Right cardiac atrium (tissue), 5 donors: ENCODE data around the gene SCAPER. TPM values are rescaled to one million over a fixed set of nuclear protein-coding genes. Genes with fewer than 3 reads are reported as not detected.

Experiments
- ATAC-seq, 2 donors: fragments of 200-7000 bp; cut with Tn5 transposase; one replicate each; pipeline versions ENCODE4 v1.8.0 to v1.9.1; 2020; ENCODE audit warnings: moderate library complexity in 2 of 2, mild to moderate bottlenecking in 1 of 2
- DNase-seq, 3 donors: peaks; one replicate each; pipeline ENCODE4 v3.0.0-alpha.2; 2020
- H3K27ac ChIP-seq: one replicate; pipeline ENCODE4 v1.5.1; 2013; ENCODE audit warnings: mild to moderate bottlenecking, low read length, control low read depth, moderate library complexity
- H3K27me3 ChIP-seq: one replicate; pipeline ENCODE4 v1.6.1; 2013; ENCODE audit not compliant: control insufficient read depth, insufficient read depth
- H3K4me1 ChIP-seq: one replicate; pipeline ENCODE4 v1.6.1; 2013; ENCODE audit warnings: low read length; ENCODE audit not compliant: control insufficient read depth, insufficient read depth
- H3K4me3 ChIP-seq: one replicate; pipeline ENCODE4 v1.5.1; 2013; ENCODE audit warnings: low read length, control low read depth
- H3K9me3 ChIP-seq: one replicate; pipeline ENCODE4 v1.6.1; 2013; ENCODE audit warnings: low read length; ENCODE audit not compliant: control insufficient read depth
- WGBS: extraction: QIAGEN DNeasy Blood & Tissue Kit; methylation state at CpG from one replicate; pipeline ENCODE4 v1.1.7; 2013; 5-methylcytosine and 5-hydroxymethylcytosine counted together
- intact Hi-C, 4 donors: fragments of 100-400 bp; cut with DNase I; formaldehyde crosslinking; loops; one replicate each; pipeline versions ENCODE4 v1.11.0 to v1.14.0; 2022 to 2023
- polyA plus RNA-seq: library from polyadenylated mRNA; stranded (reverse); fragments of 200-250 nt; gene quantifications from one replicate; pipeline ENCODE4 v1.2.3, GENCODE V29; 2013
- total RNA-seq, 4 donors: library from RNA; stranded (reverse); fragmentation: NEBNext Ultra II Directional; extraction: Animal tissue kit (Norgen Biotek cat#: 25700); gene quantifications; one replicate each; pipeline ENCODE4 v1.2.1, GENCODE V29; 2021
- donor health status: healthy with polysubstance abuse.
- donor health status: DM: no; HTN: yes; CAD: no.
- donor health status: DM: no; HTN: no; CAD: no.
- donor health status: DM: no; HTN: yes; CAD: no; lungs with severe emphysema.
- donor health status: DM: yes; HTN: yes; CAD: no.

SCAPER gene
- total and polyA plus RNA-seq, 5 donors: 16.3 to 43.5 (median 36.3) TPM

DNA sequence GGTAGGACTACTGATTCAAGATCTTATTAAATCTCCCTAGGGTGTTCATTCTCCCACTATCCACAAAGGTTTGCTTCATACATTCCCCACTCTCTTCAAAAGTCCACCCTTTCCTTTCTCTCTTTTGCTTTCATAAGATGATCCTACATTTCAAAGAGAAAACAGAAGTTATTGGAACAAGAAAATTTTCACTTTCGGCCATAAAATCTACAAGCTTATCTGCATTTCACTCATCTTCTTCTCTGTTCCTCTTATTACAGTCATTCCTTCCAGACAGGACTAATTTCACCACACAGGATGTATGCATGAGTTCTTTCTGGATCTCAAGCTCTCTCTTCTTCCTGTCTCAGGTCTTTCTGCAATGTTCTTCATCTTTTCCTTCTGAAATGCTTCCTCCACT lies 329.9 kb downstream of the SCAPER start:
- H3K9me3 ChIP-seq: no peaks in the 10 kb centered on the region
- ATAC-seq (no peak), DNase-seq (no peak)
- H3K27me3 ChIP-seq: no peaks in the 10 kb centered on the region
- peaks cover 13% of the 10 kb centered on the region for H3K4me1 ChIP-seq
- intact Hi-C loops: no loop called here
- H3K27ac ChIP-seq: no peak overlapping the region
- WGBS: 73% methylated on average over 1 of the region's 1 CpG
- H3K4me3 ChIP-seq: no peak overlapping the region

DNA sequence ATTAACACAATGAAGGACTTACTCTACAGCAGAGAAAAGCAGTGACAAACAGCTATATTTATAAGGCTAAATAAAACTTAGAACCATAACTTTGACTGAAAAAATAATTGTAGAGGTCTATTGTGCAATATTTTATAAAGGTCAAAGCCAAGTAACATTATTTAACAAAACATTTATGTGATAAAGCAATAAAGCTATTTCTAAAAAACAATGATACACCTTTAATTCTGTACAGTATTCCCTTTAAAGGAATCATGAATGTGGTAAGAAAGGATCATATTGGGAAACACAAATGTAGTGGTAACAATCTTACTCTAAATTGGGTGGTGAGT lies 332.2 kb downstream of the SCAPER start:
- ATAC-seq: no peak
- Histone ChIP-seq H3K9me3 (no peaks in the 10 kb centered on the region), H3K27me3 (no peaks in the 10 kb centered on the region), H3K4me1 (peaks cover 10% of the 10 kb centered on the region), H3K27ac (no peak overlapping the region), H3K4me3 (no peak overlapping the region)
- no peak for DNase-seq
- intact Hi-C loops: no loop called here

DNA sequence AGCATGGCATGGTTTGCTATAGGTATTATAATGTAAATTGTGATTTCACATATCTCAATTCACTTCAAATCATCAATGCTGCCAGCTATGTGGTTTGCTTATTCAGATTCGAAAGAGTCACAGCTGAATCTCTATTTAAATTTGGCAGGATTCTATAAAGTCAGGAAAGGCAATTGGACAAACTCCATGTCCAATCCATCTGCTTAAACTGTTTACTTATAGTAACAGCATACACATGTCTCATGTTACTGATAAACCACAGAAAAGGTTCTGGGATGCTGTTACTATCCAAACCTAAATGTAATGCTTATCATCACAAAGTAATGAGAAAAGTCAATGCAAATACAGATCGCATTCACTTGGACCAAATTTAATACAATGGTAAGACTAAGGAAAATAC lies 338.9 kb downstream of the SCAPER start:
- no peaks in the 10 kb centered on the region for H3K27me3 ChIP-seq
- intact Hi-C loops: no loop called here
- H3K27ac ChIP-seq: no peak overlapping the region
- DNase-seq (no peak), ATAC-seq (no peak)
- 70% methylated on average over 2 of the region's 2 CpGs for WGBS
- no peaks in the 10 kb centered on the region for H3K9me3 ChIP-seq
- no peak overlapping the region for H3K4me3 ChIP-seq
- no peaks in the 10 kb centered on the region for H3K4me1 ChIP-seq

DNA sequence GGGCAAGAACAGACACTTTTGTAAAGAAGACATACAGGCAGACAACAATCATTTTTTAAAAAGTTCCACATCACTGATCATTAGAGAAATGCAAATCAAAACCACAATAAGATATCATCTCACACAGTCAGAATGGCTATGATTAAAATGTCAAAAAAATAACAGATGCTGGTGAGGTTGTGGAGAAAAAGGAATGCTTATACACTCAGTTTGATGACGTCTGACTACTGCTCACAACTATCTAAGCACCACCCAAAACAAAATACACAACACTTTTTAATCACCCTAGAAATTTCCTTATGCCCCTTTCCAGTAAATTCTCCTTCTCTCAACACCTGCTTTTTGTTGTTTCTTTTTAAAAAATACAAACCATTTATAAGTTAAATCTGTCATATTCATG lies 339.8 kb downstream of the SCAPER start:
- no peaks in the 10 kb centered on the region for H3K27me3 ChIP-seq
- H3K4me3 ChIP-seq: no peak overlapping the region
- DNase-seq: no peak
- whole genome bisulfite sequencing: 73% methylated on average over 1 of the region's 1 CpG
- no peak overlapping the region for H3K27ac ChIP-seq
- no peak for ATAC-seq
- H3K9me3 ChIP-seq: no peaks in the 10 kb centered on the region
- H3K4me1 ChIP-seq: no peaks in the 10 kb centered on the region
- intact Hi-C loops: no loop called here

DNA sequence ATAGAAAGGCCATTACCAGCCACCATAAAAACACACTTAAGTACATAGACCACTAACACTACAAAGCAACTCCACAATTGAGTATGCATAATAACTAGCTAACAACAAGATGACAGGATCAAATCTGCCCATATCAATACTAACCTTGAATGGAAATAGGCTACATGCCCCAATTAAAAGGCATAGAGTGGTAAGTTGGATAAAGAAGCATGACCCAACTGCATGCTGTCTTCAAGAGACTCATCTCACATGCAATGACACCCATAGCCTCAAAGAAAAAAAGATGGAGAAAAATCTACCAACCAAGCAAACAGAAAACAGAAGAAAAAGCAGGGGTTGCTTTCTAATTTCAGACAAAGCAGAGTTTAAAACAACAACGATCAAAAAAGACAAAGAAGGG lies 349.9 kb downstream of the SCAPER start:
- Histone ChIP-seq H3K27me3 (no peaks in the 10 kb centered on the region), H3K4me1 (no peaks in the 10 kb centered on the region), H3K27ac (no peak overlapping the region), H3K4me3 (no peak overlapping the region), H3K9me3 (no peaks in the 10 kb centered on the region)
- intact Hi-C loops: no loop called here
- no peak for ATAC-seq
- 97% methylated on average over 1 of the region's 1 CpG for WGBS
- DNase-seq: no peak

DNA sequence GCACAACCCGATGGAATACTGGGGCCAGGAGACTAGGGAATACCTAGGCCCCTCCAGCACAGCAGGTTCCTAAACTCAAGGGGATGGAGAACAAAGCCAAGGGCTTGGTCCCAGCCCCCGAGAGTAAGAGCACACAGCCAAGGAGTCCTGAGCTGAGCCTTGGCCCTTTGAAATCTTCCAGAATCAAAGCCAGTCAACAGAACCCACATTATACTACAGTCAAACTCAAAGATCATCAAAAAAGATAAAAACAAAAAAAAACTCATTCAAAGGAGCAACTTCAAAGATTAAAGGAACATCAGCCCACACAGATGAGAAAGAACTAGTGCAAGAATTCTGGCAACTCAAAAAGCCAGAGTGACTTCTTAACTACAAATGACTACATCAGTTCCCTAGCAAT lies 351.6 kb downstream of the SCAPER start:
- WGBS: 91% methylated on average over 2 of the region's 2 CpGs
- DNase-seq (no peak), ATAC-seq (no peak)

DNA sequence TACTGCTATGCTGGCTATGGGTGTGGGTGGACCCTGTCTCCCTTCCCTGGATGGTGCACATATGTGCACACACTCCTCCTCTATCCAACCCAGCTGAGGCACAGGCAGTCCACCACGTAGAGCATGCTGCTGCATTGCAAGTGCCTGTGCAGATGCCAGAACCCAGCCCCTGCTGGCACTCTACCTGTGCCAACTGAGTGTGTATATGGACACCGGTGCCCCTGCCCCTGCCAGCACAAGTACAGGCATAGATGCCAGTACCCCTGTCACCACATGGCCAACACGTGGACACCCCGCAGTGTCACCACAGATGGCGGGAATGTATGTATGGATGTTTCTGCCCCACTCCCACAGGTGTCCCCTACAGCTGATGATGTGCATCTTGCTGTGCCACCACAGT lies 352.0 kb downstream of the SCAPER start:
- Histone ChIP-seq H3K9me3 (no peaks in the 10 kb centered on the region), H3K27me3 (no peaks in the 10 kb centered on the region), H3K4me1 (no peaks in the 10 kb centered on the region), H3K27ac (no peak overlapping the region), H3K4me3 (no peak overlapping the region)
- ATAC-seq (peak in 1 of 2 donors; percentile 19), DNase-seq (peak in 1 of 3 donors; percentile 29)
- intact Hi-C loops: no loop called here
- WGBS: 96% methylated on average over 5 of the region's 5 CpGs

More for the DNA sequence above, 351.6 kb downstream of the SCAPER start:
- no peaks in the 10 kb centered on the region for H3K4me1 ChIP-seq
- H3K9me3 ChIP-seq: no peaks in the 10 kb centered on the region
- no peak overlapping the region for H3K4me3 ChIP-seq
- no peaks in the 10 kb centered on the region for H3K27me3 ChIP-seq
- no peak overlapping the region for H3K27ac ChIP-seq
- intact Hi-C loops: no loop called here

DNA sequence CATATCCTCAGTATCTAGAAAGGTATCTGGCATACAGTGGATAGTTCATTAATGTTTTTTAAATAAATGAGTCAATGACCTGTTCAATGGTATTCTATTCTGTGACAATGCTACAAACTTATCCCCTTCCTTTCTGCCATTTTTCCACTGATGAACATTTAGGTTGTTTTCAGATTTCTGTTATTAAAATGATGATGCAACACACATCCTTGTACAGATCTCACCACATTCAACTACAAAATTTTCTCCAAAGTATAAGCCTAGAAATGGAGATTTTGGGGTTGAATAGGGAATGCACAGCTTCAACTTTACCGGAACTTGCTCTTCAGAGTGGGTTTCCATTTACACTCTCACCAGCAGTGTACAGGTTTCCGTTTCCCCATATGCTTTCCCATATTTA lies 358.3 kb downstream of the SCAPER start:
- Histone ChIP-seq H3K4me1 (no peaks in the 10 kb centered on the region), H3K27ac (no peak overlapping the region), H3K9me3 (no peaks in the 10 kb centered on the region), H3K4me3 (no peak overlapping the region), H3K27me3 (no peaks in the 10 kb centered on the region)
- no peak for DNase-seq
- intact Hi-C loops: no loop called here
- WGBS: 98% methylated on average over 2 of the region's 2 CpGs
- no peak for ATAC-seq

DNA sequence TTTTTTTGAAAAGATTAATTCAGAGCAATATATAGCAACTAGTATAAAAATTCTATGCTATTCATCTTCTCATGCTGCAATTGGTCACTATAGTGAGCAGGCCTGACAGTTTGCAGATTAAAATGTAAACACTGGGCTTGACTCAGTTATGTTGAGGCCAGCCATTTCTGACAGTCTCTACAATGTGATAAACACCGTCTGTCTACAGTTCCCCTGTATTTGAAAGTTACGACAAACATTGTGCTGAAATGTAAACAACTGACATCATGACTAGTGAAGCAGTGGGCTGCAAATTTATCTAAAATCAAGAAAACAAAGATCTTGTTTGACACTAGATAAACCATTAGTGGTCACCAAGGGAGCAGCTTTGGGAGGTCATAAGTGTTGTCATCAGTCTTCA lies 371.1 kb downstream of the SCAPER start:
- Histone ChIP-seq H3K27me3 (no peaks in the 10 kb centered on the region), H3K9me3 (no peaks in the 10 kb centered on the region), H3K27ac (no peak overlapping the region), H3K4me1 (no peaks in the 10 kb centered on the region), H3K4me3 (no peak overlapping the region)
- WGBS: 62% methylated on average over 2 of the region's 2 CpGs
- DNase-seq: no peak
- intact Hi-C loops: no loop called here
- ATAC-seq: no peak

DNA sequence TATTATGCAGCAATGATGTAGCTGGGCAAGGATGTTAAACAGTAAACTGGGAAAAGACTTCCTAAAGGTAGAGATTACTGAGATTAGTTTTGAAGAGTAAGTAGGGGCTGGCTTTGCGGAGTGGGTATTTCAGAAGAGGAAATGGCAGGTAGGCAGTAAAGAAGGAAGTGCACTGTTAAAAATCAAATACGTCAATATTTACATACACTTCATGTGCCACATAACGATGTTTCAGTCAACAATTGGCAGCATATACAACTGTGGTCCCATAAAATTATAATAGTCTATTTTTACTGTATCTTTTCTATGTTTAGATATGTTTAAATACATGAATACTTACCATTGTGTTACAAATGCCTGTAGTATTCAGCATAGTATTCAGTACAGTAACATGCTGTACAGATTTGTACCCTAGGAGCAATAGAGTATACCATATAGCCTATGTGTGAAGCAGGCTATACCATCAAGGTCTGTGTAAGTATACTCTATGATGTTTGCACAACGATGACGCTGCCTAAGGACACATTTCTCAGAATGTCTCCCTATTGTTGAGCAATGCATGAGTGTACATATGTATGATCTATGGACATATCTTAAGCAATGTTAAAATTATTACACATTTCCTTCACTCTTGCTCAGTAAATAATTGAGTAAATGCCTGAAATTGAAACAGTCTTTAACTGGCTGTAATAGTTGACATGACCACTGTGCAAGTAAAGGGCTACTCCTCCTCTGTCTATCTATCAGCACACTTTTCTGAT lies 371.9 kb downstream of the SCAPER start:
- H3K27ac ChIP-seq: no peak overlapping the region
- no peaks in the 10 kb centered on the region for H3K9me3 ChIP-seq
- intact Hi-C loops: no loop called here
- DNase-seq (no peak), ATAC-seq (no peak)
- 90% methylated on average over 5 of the region's 5 CpGs for WGBS
- H3K4me3 ChIP-seq: no peak overlapping the region
- H3K4me1 ChIP-seq: no peaks in the 10 kb centered on the region
- no peaks in the 10 kb centered on the region for H3K27me3 ChIP-seq

DNA sequence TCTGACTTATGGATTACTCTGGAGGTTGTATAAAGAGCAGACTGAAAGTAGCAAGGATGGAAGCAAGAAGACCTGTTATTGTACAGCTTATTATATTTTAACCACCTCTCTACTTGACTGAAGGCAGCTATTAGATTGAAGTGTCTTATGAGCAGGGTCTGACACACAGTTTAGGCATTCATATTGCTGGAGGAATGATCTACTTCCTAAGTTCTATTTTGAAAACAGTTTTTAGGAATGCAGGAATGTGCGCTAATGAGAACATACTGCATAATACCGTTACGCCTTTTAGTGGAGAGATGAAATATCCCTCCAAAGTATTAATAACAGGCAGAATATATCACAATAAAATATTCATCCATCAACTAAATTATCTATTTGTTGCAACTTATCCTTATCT lies 375.2 kb downstream of the SCAPER start:
- intact Hi-C loops: no loop called here
- WGBS: 96% methylated on average over 3 of the region's 3 CpGs
- no peak overlapping the region for H3K4me3 ChIP-seq
- no peaks in the 10 kb centered on the region for H3K27me3 ChIP-seq
- ATAC-seq (no peak), DNase-seq (no peak)
- no peaks in the 10 kb centered on the region for H3K9me3 ChIP-seq
- no peak overlapping the region for H3K27ac ChIP-seq
- H3K4me1 ChIP-seq: no peaks in the 10 kb centered on the region

DNA sequence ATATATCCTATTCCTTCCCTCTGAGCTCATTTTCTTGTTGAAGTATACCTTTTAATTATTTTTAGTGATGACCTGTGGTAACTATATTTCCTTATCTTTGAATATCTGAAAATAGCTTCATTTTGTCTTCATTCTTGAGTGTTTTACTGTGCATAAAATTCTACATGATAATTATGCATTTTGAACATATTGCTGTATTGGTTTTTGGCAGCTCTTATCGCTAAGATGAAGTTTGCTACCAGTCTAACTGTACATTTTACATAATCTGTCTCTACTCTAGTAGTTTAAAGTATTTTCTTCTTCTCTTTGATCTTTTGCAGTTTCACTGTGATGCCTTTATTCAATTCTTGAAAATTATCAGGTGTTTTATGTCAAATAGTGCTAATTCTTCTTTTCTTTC lies 379.0 kb downstream of the SCAPER start:
- H3K4me1 ChIP-seq: no peaks in the 10 kb centered on the region
- 96% methylated on average over 1 of the region's 1 CpG for WGBS
- ATAC-seq: no peak
- H3K9me3 ChIP-seq: no peaks in the 10 kb centered on the region
- no peak overlapping the region for H3K4me3 ChIP-seq
- DNase-seq: no peak
- no peak overlapping the region for H3K27ac ChIP-seq
- intact Hi-C loops: no loop called here
- H3K27me3 ChIP-seq: no peaks in the 10 kb centered on the region
